HG02798 (cell line): ENCODE data around the gene CD93.

Experiments used
- ATAC-seq: cut with Tn5 transposase; IDR thresholded peaks from one replicate; pipeline ENCODE4 v1.9.1; 2021; ENCODE audit warnings: mild to moderate bottlenecking; ENCODE audit not compliant: unreplicated experiment, poor library complexity

CD93 gene

GRCh38 chr20:23042270-23042669 lies 43.9 kb downstream of the CD93 start:
- no peak for ATAC-seq

DNA sequence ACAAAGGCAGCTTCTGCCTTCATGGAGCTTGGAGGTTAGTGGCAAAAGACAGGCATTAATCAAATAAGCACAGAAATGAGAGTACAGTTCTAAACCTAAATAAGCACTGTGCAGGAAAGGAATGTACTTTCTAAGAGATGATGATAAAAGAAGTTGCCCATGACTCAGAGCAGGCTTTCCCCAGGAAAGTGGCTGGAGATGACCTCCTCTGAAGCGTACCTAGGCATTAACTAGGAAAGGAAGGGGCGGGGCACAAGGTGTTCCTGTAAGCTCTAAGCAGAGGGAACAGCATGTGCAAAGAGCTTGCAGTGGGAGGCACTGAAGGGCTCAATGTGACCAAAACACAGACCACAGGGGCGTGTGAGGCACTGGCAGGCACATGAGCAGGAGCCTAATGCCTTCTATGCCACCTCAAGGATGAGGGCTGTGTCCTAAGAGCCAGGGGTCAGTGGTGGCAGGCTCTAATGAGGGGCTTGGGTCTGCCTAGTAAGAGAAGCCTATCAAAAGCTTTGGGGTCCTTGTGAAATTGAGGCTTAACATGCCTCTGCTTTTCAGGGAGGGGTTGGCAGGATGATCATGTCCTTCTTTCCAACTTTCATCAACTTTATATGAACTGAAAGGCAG lies 46.1 kb downstream of the CD93 start:
- no peak for ATAC-seq

DNA sequence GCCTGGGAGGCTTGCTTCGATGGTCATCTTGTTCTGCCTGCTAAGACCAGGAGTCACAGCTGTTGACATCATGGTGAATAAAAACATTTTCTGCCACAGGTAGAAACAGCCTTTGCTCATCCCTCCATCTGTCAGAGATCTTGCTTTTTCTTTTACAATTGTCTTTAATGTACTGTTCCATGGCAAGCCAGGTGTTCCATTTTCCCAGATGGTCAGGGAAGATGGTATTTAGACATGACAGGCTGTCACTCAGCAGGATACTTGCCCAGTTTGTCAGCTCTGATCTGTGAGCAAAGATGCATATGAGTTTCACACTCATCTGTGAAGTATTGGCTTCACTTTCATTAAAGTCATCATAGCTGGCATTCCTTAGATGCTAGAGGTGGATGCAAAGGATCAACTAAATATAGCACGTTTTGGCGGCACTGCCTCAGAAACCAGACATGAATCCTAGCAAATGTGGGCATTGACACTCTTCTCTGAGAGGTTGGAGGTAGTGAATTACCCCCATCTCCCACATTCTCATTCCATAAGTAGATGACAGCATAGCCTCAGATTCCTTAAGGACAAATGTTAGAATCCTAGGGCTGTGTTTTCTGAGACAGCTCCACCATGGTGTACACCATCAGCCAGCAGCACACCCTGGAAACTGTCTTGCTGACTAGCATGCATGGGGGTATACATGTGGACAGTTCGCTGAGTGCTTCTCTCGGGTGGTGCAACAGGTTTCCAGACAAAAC lies 46.8 kb downstream of the CD93 start:
- no peak for ATAC-seq

GRCh38 chr20:23037017-23037481 lies 49.1 kb downstream of the CD93 start:
- ATAC-seq, result no peak

DNA sequence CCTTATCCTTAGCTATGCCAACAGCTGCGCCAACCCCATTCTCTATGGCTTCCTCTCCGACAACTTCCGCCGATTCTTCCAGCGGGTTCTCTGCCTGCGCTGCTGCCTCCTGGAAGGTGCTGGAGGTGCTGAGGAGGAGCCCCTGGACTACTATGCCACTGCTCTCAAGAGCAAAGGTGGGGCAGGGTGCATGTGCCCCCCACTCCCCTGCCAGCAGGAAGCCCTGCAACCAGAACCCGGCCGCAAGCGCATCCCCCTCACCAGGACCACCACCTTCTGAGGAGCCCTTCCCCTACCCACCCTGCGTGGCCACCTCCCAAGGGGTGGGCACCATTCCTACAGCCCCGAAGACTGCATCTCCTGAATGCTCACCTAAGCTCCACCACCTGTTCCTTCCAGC lies 49.8 kb downstream of the CD93 start:
- no peak for ATAC-seq

- no peak for ATAC-seq
Measured at GRCh38 chr20:23035731-23036130, 50.4 kb downstream of the CD93 start.

GRCh38 chr20:23034721-23035671 lies 51.1 kb downstream of the CD93 start, which contains the start of gene SSTR4:
SSTR4 (plus strand) TSS chr20:23035312; CDS start chr20:23035484, 172 bp downstream.
- ATAC-seq, result no peak

DNA sequence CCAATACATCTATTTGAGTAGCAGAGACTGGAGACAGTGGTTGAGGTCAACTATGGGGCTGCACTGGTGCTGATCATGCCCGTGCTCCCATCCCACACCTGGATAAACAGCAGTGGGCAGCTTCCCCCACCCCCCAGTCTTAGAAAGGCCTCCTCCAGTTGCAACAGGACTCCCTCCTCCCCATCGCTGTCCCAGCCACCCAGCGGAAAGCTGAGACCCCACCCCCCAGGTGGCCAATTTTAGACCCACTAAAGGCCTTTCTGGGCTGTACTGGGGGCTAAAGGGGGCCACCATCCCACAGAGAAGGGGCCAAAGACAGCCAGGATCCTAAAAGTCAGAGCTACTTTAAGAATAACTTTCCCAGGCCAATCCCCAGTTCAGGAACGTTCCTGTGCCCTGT lies 52.2 kb downstream of the CD93 start:
- no peak for ATAC-seq

DNA sequence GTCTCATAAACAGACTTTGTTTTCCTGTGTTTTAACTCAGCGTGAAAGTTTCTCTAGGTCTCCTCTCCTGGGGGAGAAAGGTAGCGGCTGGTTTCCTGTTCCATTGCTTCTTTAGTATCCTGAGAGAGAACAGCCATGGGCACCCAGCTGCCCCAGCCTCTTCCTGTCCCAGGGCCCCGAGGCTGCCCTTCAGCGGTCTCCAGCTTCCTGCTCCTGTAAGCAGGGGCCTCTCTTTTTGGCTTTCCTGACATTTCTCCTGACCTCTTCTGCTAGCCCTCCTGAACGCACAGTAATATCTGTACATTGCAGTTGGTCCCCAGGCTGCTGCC lies 53.4 kb downstream of the CD93 start:
- no peak for ATAC-seq

DNA sequence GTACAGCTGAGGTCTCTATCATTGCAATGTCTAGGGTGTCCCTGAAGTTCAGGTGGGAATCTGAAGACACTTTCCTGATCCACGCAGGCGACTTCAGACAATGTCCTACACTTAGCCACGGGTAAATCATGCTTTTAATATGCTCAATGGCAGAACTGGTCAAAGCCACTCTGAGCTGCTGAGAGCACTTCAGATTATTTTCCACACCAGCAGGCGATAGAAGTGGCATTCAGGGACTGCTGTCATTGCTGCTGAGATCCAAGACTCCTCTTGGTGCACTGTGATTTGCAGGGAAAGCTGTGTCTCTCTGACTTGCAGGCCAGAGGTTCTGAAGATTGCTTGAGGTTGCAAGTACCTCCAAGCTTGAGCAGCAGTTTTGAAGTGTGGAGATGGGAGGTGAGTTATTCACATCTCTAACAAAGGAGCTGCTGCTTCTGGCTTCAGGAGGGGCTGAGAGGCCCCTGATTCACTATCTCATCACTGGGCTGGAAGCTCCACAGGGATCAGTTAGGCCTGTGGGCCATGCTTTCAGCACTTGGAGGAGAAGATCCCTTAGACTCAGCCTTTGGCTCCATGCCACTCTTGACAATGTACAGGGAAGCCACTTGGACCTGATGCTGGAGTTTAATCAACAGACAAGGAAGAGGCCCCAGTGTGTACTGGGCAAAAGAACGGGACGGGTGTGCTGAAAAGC lies 53.9 kb downstream of the CD93 start:
- ATAC-seq, result no peak

- ATAC-seq, result no peak
Measured at GRCh38 chr20:23031346-23031745, 54.8 kb downstream of the CD93 start.
